Astrocyte (in vitro differentiated cells and primary cell): ENCODE results near the gene CLEC14A. TPM values are rescaled to one million over a fixed set of nuclear protein-coding genes. Genes with fewer than 3 reads are reported as not detected.

Experiments used
- DNase-seq: peaks from one replicate; pipeline ENCODE4 v3.0.0-alpha.2; 2010; ENCODE audit warnings: low read depth
- FAIRE-seq: peaks from 2 replicates; lab custom pipeline; 2011; peaks lifted over from hg19 to GRCh38; lab: Jason Lieb, UNC
- H2AFZ ChIP-seq: 2 replicates; pipeline ENCODE4 v1.6.0; 2012; ENCODE audit warnings: low read depth, low read length, inconsistent platforms
- H3K27ac ChIP-seq: 2 replicates; pipeline ENCODE4 v1.5.1; 2011; ENCODE audit warnings: low read depth, low read length, inconsistent platforms
- H3K27me3 ChIP-seq: 2 replicates; pipeline ENCODE4 v1.6.0; 2011; ENCODE audit warnings: low read length, inconsistent platforms; ENCODE audit not compliant: insufficient read depth
- H3K36me3 ChIP-seq: 2 replicates; pipeline ENCODE4 v1.5.1; 2011; ENCODE audit warnings: low read length, inconsistent platforms; ENCODE audit not compliant: insufficient read depth
- H3K4me1 ChIP-seq: 2 replicates; pipeline ENCODE4 v1.5.1; 2011; ENCODE audit warnings: low read length, inconsistent platforms; ENCODE audit not compliant: insufficient read depth
- H3K4me2 ChIP-seq: 2 replicates; pipeline ENCODE4 v1.6.0; 2012; ENCODE audit warnings: low read length, inconsistent platforms
- H3K4me3 ChIP-seq: 2 replicates; pipeline ENCODE4 v1.5.1; 2011; ENCODE audit warnings: low read depth, mild to moderate bottlenecking, low read length, inconsistent platforms; ENCODE audit not compliant: insufficient read depth
- H3K79me2 ChIP-seq: 2 replicates; pipeline ENCODE4 v1.6.0; 2012; ENCODE audit warnings: mild to moderate bottlenecking, low read length, inconsistent platforms; ENCODE audit not compliant: insufficient read depth
- H3K9ac ChIP-seq: 2 replicates; pipeline ENCODE4 v1.6.0; 2012; ENCODE audit warnings: mild to moderate bottlenecking, low read length, inconsistent platforms
- H3K9me3 ChIP-seq: 2 replicates; pipeline ENCODE4 v1.5.1; 2012; ENCODE audit warnings: low read depth, mild to moderate bottlenecking, low read length, inconsistent platforms; ENCODE audit not compliant: insufficient read depth
- H4K20me1 ChIP-seq: 2 replicates; pipeline ENCODE4 v1.6.0; 2012; ENCODE audit warnings: low read length, inconsistent platforms; ENCODE audit not compliant: insufficient read depth
- H3K27ac Mint-ChIP-seq: one replicate; pipeline ENCODE4 v1.8.0; 2021; ENCODE audit warnings: mild to moderate bottlenecking, mixed read lengths; ENCODE audit not compliant: unreplicated experiment
- H3K27me3 Mint-ChIP-seq: one replicate; pipeline ENCODE4 v1.8.0; 2021; ENCODE audit warnings: low read depth, mixed read lengths; ENCODE audit not compliant: unreplicated experiment
- H3K36me3 Mint-ChIP-seq: one replicate; pipeline ENCODE4 v1.8.0; 2021; ENCODE audit warnings: low read depth, mixed read lengths; ENCODE audit not compliant: unreplicated experiment
- H3K4me1 Mint-ChIP-seq: one replicate; pipeline ENCODE4 v1.8.0; 2021; ENCODE audit warnings: low read depth, mixed read lengths; ENCODE audit not compliant: unreplicated experiment
- H3K4me3 Mint-ChIP-seq: one replicate; pipeline ENCODE4 v1.8.0; 2021; ENCODE audit warnings: mild to moderate bottlenecking, moderate library complexity, mixed read lengths; ENCODE audit not compliant: unreplicated experiment
- H3K9me3 Mint-ChIP-seq: one replicate; pipeline ENCODE4 v1.8.0; 2021; ENCODE audit warnings: mild to moderate bottlenecking, mixed read lengths; ENCODE audit not compliant: unreplicated experiment
- EZH2 ChIP-seq: IDR thresholded peaks from 2 replicates; pipeline ENCODE4 v1.6.1; 2012; ENCODE audit warnings: mild to moderate bottlenecking, low read length, inconsistent platforms; ENCODE audit not compliant: insufficient read depth
- total RNA-seq: library from RNA; stranded (reverse); gene quantifications from 2 replicates; pipeline ENCODE4 v1.2.1, GENCODE V29; 2021
- TF ChIP-seq, protein P1 (sequence below): IDR thresholded peaks from 2 replicates; pipeline ENCODE4 v1.5.1; 2011; ENCODE audit warnings: low read depth, mild to moderate bottlenecking, inconsistent platforms, low read length, moderate library complexity; ENCODE audit not compliant: insufficient read depth

The CLEC14A gene
- total RNA-seq, 1 donor from 2014 or later, result not detected

DNA sequence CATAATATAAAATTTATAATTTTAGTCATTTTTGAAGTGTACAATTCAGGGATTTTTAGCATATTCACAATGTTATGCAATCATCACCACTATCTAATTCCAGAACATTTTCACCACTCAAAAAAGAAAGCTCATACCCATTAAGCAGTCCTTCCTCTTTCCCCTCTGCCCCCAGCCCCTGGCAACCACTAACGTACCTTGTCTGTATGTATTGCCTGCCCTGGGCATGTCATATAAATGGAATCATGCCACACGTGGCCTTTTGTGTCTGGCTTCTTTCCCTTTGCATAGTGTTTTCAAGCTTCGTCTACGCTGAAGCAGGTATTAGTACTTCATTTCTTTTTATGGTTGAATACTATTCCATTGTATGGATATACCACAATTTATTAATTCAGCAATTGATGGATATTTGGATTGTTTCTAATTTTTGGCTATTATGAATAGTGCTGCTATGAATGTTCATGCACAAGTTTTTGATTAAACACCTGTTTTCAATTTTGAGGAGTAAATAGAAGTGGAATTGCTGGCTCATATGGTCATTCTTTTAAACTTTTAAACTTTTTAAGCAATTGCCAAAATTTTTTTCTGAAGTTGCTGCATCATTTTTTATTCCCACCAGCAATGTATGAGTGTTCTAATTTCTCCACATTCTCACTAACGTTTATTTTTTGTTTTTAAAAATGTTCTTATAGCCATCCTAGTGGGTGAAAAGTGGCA is 49.8 kb downstream of the CLEC14A start:
- Histone ChIP-seq H3K4me1 (peaks cover 15% of the 10 kb centered on the region), H3K4me3 (no peak overlapping the region), H3K27ac (no peak overlapping the region), H3K27me3 (peaks cover 37% of the 10 kb centered on the region), H3K9me3 (peaks cover 8% of the 10 kb centered on the region), H2AFZ (no peak overlapping the region), H3K9ac (no peak overlapping the region), H3K79me2 (no peaks in the 10 kb centered on the region), H4K20me1 (no peaks in the 10 kb centered on the region), H3K4me2 (no peak overlapping the region), H3K36me3 (no peaks in the 10 kb centered on the region)
- Mint-ChIP-seq H3K4me1 (peaks cover 3% of the 10 kb centered on the region), H3K36me3 (peaks cover 3% of the 10 kb centered on the region), H3K27ac (no peak overlapping the region), H3K27me3 (peaks cover 40% of the 10 kb centered on the region), H3K9me3 (peaks cover 17% of the 10 kb centered on the region), H3K4me3 (no peak overlapping the region)
- DNase-seq, result no peak
- FAIRE-seq, result no peak
- no peak for TF ChIP-seq EZH2
- TF ChIP-seq, protein P1, sequence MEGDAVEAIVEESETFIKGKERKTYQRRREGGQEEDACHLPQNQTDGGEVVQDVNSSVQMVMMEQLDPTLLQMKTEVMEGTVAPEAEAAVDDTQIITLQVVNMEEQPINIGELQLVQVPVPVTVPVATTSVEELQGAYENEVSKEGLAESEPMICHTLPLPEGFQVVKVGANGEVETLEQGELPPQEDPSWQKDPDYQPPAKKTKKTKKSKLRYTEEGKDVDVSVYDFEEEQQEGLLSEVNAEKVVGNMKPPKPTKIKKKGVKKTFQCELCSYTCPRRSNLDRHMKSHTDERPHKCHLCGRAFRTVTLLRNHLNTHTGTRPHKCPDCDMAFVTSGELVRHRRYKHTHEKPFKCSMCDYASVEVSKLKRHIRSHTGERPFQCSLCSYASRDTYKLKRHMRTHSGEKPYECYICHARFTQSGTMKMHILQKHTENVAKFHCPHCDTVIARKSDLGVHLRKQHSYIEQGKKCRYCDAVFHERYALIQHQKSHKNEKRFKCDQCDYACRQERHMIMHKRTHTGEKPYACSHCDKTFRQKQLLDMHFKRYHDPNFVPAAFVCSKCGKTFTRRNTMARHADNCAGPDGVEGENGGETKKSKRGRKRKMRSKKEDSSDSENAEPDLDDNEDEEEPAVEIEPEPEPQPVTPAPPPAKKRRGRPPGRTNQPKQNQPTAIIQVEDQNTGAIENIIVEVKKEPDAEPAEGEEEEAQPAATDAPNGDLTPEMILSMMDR, result no peak

DNA sequence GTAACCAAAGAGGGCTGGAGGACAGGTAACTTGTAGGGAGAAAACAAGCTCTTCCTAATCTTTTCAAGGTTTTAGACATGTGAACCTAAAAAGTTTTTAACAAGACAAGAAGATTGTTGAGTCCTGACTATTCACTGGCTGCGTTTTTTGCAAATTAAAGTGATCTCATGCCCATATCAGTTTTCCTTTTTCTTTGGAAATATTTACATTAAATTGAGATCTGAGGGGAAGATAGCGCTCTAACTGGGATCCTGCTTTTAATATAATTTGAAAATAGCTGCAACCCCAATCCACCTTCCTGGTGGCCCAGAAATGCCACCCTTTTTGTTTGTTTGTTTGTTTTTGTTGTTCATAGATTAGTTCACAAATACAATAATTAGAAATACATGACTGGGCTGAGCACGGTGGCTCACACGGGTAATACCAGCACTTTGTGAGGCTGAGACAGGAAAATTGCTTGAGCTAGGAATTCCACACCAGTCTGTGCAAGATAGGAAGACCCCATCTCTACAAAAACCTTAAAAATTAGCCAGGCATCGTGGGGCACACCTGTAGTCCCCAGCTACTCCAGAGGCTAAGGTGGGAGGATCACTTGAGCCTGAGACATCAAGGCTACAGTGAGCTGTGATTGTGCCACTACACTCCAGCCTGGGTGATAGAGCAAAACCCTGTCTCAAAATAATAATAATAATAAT is 50.6 kb downstream of the CLEC14A start:
- Histone ChIP-seq H3K9me3 (peaks cover 6% of the 10 kb centered on the region), H3K4me1 (peaks cover 15% of the 10 kb centered on the region)

More for the DNA sequence above, 50.6 kb downstream of the CLEC14A start:
- H3K27ac ChIP-seq, result no peak overlapping the region
- H3K79me2 ChIP-seq, result no peaks in the 10 kb centered on the region
- DNase-seq (no peak), FAIRE-seq (no peak)
- Mint-ChIP-seq H3K27me3 (peaks cover 32% of the 10 kb centered on the region), H3K4me1 (no peaks in the 10 kb centered on the region), H3K36me3 (peaks cover 3% of the 10 kb centered on the region), H3K27ac (no peak overlapping the region), H3K4me3 (no peak overlapping the region), H3K9me3 (peaks cover 14% of the 10 kb centered on the region)
- H3K9ac ChIP-seq, result no peak overlapping the region
- no peak overlapping the region for H3K4me3 ChIP-seq
- H4K20me1 ChIP-seq, result no peaks in the 10 kb centered on the region
- no peak overlapping the region for H3K4me2 ChIP-seq
- TF ChIP-seq EZH2, result no peak
- TF ChIP-seq, protein P1, result no peak
- peaks cover 29% of the 10 kb centered on the region for H3K27me3 ChIP-seq
- no peak overlapping the region for H2AFZ ChIP-seq
- no peaks in the 10 kb centered on the region for H3K36me3 ChIP-seq
